Osteoblast (primary cell): ENCODE results near the gene ORAI1. TPM values are rescaled to one million over a fixed set of nuclear protein-coding genes. Genes with fewer than 3 reads are reported as not detected.

Source experiments
- DNase-seq: peaks from one replicate; pipeline ENCODE4 v3.0.0; 2011; ENCODE audit warnings: low spot score, mixed read lengths; ENCODE audit not compliant: insufficient read length; ENCODE audit errors: missing footprints
- H2AFZ ChIP-seq: 2 replicates; pipeline ENCODE4 v1.6.0; 2011; ENCODE audit warnings: mild to moderate bottlenecking, low read length
- H3K27ac ChIP-seq: 2 replicates; pipeline ENCODE4 v1.5.1; 2011; ENCODE audit warnings: mild to moderate bottlenecking, low read depth, low read length, moderate library complexity
- H3K27me3 ChIP-seq: 2 replicates; pipeline ENCODE4 v1.6.0; 2012; ENCODE audit warnings: mild to moderate bottlenecking, control low read depth, inconsistent platforms, low read length, moderate library complexity; ENCODE audit not compliant: insufficient read depth
- H3K36me3 ChIP-seq: 2 replicates; pipeline ENCODE4 v1.5.1; 2011; ENCODE audit warnings: mild to moderate bottlenecking, low read length, control low read depth, moderate library complexity; ENCODE audit not compliant: insufficient read depth
- H3K4me1 ChIP-seq: 2 replicates; pipeline ENCODE4 v1.5.1; 2011; ENCODE audit warnings: mild to moderate bottlenecking, low read length, control low read depth, moderate library complexity; ENCODE audit not compliant: insufficient read depth
- H3K4me2 ChIP-seq: 2 replicates; pipeline ENCODE4 v1.6.0; 2011; ENCODE audit warnings: mild to moderate bottlenecking, low read length; ENCODE audit not compliant: insufficient read depth
- H3K4me3 ChIP-seq: fragments of 200-600 bp; sonication (generic); 3 replicates; pipeline ENCODE4 v1.5.1; 2012; ENCODE audit warnings: mild to moderate bottlenecking, low read length, inconsistent platforms; ENCODE audit not compliant: insufficient read depth
- H3K79me2 ChIP-seq: 2 replicates; pipeline ENCODE4 v1.6.0; 2012; ENCODE audit warnings: mild to moderate bottlenecking, low read length, control low read depth, inconsistent platforms; ENCODE audit not compliant: insufficient read depth
- H3K9me3 ChIP-seq: 2 replicates; pipeline ENCODE4 v1.5.1; 2011; ENCODE audit warnings: low read depth, low read length, control low read depth
- H4K20me1 ChIP-seq: 2 replicates; pipeline ENCODE4 v1.6.0; 2012; ENCODE audit warnings: mild to moderate bottlenecking, low read length, control low read depth; ENCODE audit not compliant: insufficient read depth
- small RNA-seq: library from RNA; depleted of rRNA; stranded (forward); fragments of <200 nt; gene quantifications from one replicate; pipeline ENCODE3, GENCODE V24; 2012
- total RNA-seq: library from RNA; depleted of rRNA; stranded (reverse); fragments of >200 nt; gene quantifications from 2 replicates; pipeline ENCODE4 v1.2.3, GENCODE V29; 2012
- TF ChIP-seq, protein P1 (sequence below): IDR thresholded peaks from 2 replicates; pipeline ENCODE4 v1.5.1; 2011; ENCODE audit warnings: mild to moderate bottlenecking, low read depth, low read length, moderate library complexity; ENCODE audit errors: extremely low read depth

Gene ORAI1
- total RNA-seq, 1 donor = 7.2 TPM

DNA sequence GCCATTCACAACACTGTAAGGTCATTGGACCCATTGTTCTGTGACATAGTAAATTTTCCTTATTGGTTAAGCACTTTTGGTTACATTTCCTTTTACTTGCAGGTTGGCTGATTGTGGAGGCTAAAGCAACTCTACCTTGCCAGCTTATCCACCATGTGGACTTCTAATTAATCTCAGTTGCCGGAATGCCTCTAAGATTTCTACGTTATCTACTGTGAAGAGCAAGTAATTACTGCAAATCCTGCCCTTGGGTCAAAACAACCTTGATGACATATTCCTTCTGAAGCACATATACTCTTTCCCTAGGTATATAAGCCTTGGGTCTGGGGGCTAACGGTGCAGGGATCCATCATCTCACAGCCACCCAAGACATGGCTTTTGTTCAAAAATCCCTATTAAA lies 62.6 kb downstream of the ORAI1 start:
- Histone ChIP-seq H3K36me3 (no peaks in the 10 kb centered on the region), H3K9me3 (no peaks in the 10 kb centered on the region), H3K79me2 (no peaks in the 10 kb centered on the region), H3K4me1 (peaks cover 6% of the 10 kb centered on the region), H3K4me2 (no peak overlapping the region), H3K4me3 (no peak overlapping the region), H3K27ac (no peak overlapping the region), H2AFZ (no peak overlapping the region), H4K20me1 (no peaks in the 10 kb centered on the region), H3K27me3 (no peaks in the 10 kb centered on the region)
- no peak for DNase-seq
- TF ChIP-seq, protein P1, sequence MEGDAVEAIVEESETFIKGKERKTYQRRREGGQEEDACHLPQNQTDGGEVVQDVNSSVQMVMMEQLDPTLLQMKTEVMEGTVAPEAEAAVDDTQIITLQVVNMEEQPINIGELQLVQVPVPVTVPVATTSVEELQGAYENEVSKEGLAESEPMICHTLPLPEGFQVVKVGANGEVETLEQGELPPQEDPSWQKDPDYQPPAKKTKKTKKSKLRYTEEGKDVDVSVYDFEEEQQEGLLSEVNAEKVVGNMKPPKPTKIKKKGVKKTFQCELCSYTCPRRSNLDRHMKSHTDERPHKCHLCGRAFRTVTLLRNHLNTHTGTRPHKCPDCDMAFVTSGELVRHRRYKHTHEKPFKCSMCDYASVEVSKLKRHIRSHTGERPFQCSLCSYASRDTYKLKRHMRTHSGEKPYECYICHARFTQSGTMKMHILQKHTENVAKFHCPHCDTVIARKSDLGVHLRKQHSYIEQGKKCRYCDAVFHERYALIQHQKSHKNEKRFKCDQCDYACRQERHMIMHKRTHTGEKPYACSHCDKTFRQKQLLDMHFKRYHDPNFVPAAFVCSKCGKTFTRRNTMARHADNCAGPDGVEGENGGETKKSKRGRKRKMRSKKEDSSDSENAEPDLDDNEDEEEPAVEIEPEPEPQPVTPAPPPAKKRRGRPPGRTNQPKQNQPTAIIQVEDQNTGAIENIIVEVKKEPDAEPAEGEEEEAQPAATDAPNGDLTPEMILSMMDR = no peak

DNA sequence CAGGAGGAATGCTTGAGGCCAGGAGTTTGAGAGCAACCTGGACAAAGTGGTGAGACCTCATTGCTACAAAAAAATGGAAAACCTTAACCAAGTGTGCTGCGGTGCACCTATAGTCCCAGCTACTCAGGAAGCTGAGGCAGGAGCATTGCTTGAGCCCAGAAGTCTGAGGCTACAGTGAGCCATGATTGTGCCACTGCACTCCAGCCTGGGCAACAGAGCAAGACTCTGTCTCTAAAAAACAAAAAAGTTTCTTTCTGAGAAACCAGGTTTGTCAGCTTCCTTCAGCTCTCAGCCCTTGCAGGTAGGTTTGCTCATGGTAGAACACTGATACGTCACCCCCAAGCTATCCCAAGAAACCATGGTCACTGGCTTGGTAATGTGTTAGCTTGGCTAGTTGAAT lies 63.1 kb downstream of the ORAI1 start:
- no peaks in the 10 kb centered on the region for H4K20me1 ChIP-seq
- no peak for DNase-seq
- no peak overlapping the region for H2AFZ ChIP-seq
- H3K4me2 ChIP-seq = no peak overlapping the region
- TF ChIP-seq, protein P1 = no peak
- no peak overlapping the region for H3K27ac ChIP-seq
- no peaks in the 10 kb centered on the region for H3K79me2 ChIP-seq
- no peaks in the 10 kb centered on the region for H3K36me3 ChIP-seq
- H3K9me3 ChIP-seq = no peaks in the 10 kb centered on the region
- no peaks in the 10 kb centered on the region for H3K27me3 ChIP-seq
- H3K4me3 ChIP-seq = no peak overlapping the region
- peaks cover 6% of the 10 kb centered on the region for H3K4me1 ChIP-seq

Small RNA genes lying within 50 kb of the gene (small RNA-seq; reads per million reads assigned to genes)
- not detected for gene RNU6-1004P

Other genes with a start within 250 kb of the ORAI1 start
- 41.6 and 46.6 TPM in 2 replicates for gene RNF34, start 226.4 kb upstream of the ORAI1 start, total RNA-seq
- 29.8 and 32.6 TPM in 2 replicates for gene KDM2B, start 45.5 kb upstream of the ORAI1 start, total RNA-seq
- 0.88 and 1.4 TPM in 2 replicates for gene MORN3, start 43.1 kb downstream of the ORAI1 start, total RNA-seq
- 8.3 TPM in 2 replicates for gene TMEM120B, start 86.2 kb downstream of the ORAI1 start, total RNA-seq
- gene RHOF, start 167.2 kb downstream of the ORAI1 start, total RNA-seq = 6.2 and 8.3 TPM in 2 replicates
- gene SETD1B, start 177.5 kb downstream of the ORAI1 start, total RNA-seq = 5.0 and 5.8 TPM in 2 replicates
- under 0.01 TPM in 1 of 2 replicates, not detected in the other for gene HPD, start 232.3 kb downstream of the ORAI1 start, total RNA-seq